ENCODE results near the gene OSBPL5.

Gene OSBPL5

DNA sequence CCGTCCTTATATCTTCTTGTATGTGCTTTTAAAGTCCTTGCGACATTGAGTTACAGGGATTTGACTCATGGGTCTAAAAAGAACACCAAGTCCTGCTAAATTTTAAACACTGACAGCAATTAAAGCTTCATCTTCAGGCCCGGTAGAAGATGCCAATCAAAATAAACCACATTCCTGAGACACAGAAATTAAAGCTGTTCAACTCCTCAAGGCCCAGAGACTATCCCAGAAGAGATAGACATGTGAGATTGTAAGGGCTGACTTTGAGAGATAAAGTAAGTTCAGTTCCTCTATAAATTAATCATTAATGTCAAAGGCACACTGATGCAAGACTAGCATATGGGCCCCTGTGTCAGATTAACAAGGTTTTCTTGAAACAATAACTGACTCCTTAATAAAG lies 49.8 kb downstream of the OSBPL5 start:
- TF ChIP-seq, protein P1, sequence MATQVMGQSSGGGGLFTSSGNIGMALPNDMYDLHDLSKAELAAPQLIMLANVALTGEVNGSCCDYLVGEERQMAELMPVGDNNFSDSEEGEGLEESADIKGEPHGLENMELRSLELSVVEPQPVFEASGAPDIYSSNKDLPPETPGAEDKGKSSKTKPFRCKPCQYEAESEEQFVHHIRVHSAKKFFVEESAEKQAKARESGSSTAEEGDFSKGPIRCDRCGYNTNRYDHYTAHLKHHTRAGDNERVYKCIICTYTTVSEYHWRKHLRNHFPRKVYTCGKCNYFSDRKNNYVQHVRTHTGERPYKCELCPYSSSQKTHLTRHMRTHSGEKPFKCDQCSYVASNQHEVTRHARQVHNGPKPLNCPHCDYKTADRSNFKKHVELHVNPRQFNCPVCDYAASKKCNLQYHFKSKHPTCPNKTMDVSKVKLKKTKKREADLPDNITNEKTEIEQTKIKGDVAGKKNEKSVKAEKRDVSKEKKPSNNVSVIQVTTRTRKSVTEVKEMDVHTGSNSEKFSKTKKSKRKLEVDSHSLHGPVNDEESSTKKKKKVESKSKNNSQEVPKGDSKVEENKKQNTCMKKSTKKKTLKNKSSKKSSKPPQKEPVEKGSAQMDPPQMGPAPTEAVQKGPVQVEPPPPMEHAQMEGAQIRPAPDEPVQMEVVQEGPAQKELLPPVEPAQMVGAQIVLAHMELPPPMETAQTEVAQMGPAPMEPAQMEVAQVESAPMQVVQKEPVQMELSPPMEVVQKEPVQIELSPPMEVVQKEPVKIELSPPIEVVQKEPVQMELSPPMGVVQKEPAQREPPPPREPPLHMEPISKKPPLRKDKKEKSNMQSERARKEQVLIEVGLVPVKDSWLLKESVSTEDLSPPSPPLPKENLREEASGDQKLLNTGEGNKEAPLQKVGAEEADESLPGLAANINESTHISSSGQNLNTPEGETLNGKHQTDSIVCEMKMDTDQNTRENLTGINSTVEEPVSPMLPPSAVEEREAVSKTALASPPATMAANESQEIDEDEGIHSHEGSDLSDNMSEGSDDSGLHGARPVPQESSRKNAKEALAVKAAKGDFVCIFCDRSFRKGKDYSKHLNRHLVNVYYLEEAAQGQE (IDR thresholded peaks at IDR 0.05; ENCODE audit: insufficient read depth in 1 of 2, low read depth in 2 of 2, low read length in 2 of 2) = no peak

DNA sequence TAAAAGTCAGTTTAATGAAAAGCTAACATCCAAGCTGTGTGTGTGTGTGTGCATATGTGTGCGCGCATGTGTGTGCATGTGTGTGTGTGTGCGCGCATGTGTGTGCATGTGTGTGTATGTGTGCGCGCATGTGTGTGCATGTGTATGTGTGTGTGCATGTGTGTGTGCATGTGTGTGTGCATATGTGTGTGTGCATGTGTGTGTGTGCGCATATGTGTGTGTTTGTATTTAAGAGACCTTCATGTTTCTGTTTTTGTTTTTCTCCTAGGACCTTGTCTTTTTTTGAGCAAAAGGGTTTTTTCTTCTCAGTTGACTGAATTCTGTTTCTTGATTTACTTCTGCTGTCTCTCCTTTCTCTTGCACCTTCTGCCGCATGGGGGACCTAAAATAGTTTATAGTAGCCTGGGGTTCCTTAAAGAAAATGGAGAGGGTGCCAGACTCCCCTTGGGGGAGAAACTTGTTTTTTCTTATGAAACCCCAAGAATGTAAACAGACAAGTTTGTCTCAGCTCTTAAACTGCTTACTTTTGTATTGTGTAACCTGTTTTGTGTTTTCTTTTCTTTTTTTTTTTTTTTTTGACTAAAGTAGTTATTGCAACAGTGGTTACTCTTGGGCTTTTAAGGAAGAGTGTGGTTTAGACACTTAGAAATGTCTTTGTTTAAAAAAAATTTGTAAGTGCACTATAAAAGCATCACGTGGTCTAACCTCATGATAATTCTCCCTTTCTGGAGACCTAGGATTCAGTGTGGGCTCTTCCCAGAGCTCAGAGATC lies 53.0 kb downstream of the OSBPL5 start:
- TF ChIP-seq SIN3A (IDR thresholded peaks at IDR 0.05; ENCODE audit: borderline replicate concordance, insufficient read depth, low read length) (no peak), TAF1 (IDR thresholded peaks at IDR 0.05; ENCODE audit: borderline replicate concordance, insufficient read depth, low read length) (no peak), POLR2AphosphoS5 (IDR thresholded peaks at IDR 0.05; ENCODE audit: low read depth, low read length) (no peak), FOXP2 (optimal IDR thresholded peaks at IDR 0.05; ENCODE audit: borderline replicate concordance, extremely low read depth, extremely low read length, insufficient read depth) (no peak)
- TF ChIP-seq, protein P1 (IDR thresholded peaks at IDR 0.05; ENCODE audit: insufficient read depth in 1 of 2, low read depth in 2 of 2, low read length in 2 of 2) = no peak

DNA sequence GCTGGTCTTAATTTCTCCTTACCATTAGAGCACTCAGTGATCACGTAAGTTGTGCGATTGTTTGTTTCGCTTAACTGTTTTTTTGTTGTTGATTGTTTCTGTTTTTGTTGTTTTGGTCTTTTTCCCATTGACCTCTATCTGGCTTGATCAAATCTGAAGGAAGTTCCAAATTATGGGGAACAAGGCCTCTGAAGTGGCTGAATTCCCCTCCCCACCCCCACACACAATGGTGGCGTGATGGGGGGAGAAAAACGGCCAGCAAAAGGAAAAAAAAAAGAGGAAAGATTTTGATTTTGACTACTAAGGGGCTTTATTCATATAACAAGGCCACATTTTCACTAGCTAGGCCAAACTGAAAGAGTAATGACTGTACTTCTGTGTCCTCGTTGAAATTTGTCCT lies 53.6 kb downstream of the OSBPL5 start:
- TF ChIP-seq SIN3A (IDR thresholded peaks at IDR 0.05; ENCODE audit: borderline replicate concordance, insufficient read depth, low read length) (no peak), POLR2AphosphoS5 (IDR thresholded peaks at IDR 0.05; ENCODE audit: low read depth, low read length) (no peak), TAF1 (IDR thresholded peaks at IDR 0.05; ENCODE audit: borderline replicate concordance, insufficient read depth, low read length) (no peak), FOXP2 (optimal IDR thresholded peaks at IDR 0.05; ENCODE audit: borderline replicate concordance, extremely low read depth, extremely low read length, insufficient read depth) (no peak)
- TF ChIP-seq, protein P1 (IDR thresholded peaks at IDR 0.05; ENCODE audit: insufficient read depth in 1 of 2, low read depth in 2 of 2, low read length in 2 of 2) = no peak

DNA sequence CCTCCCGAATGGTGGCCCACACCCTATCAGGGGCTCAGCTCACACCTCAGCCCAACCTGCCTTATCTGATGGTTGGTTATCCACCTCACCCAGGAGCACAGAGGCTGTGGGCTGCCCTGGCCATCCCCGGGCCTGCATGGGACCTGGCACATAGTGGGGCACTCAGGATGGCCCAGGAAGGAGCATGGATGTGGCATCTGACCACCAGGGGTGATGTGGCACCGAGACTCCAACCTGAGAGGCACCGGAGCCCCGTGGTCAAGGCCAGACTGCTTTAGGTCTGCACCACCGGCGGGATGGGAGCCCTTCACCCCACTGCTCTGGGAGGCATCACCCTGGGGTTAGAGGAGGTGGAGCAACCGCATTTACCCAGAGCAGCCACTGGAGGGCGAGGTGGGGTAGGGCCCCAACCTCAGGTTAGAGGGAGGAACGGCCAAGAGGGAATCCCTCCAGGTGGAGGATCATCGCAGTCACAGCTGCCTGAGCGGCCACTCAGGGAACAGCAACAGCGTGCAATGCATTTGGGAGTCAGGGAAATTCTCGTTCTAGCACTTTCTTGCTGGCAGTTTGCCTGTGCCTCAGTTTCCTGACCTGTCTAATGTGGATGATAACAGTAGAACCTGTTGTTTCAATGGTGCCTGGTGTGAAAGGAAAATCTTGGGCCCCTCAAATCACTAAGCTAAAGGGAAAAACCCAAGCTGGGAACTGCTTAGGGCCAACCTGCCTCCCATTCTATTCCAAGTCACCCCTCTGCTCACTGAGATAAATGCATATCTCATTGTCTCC lies 55.0 kb downstream of the OSBPL5 start:
- TF ChIP-seq SIN3A (IDR thresholded peaks at IDR 0.05; ENCODE audit: borderline replicate concordance, insufficient read depth, low read length) (no peak), POLR2AphosphoS5 (IDR thresholded peaks at IDR 0.05; ENCODE audit: low read depth, low read length) (no peak), FOXP2 (optimal IDR thresholded peaks at IDR 0.05; ENCODE audit: borderline replicate concordance, extremely low read depth, extremely low read length, insufficient read depth) (no peak), TAF1 (IDR thresholded peaks at IDR 0.05; ENCODE audit: borderline replicate concordance, insufficient read depth, low read length) (no peak)
- TF ChIP-seq, protein P1 (IDR thresholded peaks at IDR 0.05; ENCODE audit: insufficient read depth in 1 of 2, low read depth in 2 of 2, low read length in 2 of 2) = no peak

Data from PFSK-1 (cell line).